Transverse colon (tissue), 4 donors: ENCODE measurements around the gene GABRA6.

Experiments used
- CTCF ChIP-seq, 5 experiments: fragments of 200-600 bp in 3 of 5; fragments of 450-650 bp in 2 of 5; sonication (generic) in 3 of 5; IDR thresholded peaks; 1 replicate in 2 of 5; 2 replicates in 3 of 5; pipeline ENCODE4 v1.5.1; 2016 to 2017; ENCODE audit warnings: antibody characterized with exemption in 5 of 5, inconsistent platforms in 3 of 5, mild to moderate bottlenecking in 2 of 5, moderate library complexity in 1 of 5
- EP300 ChIP-seq: sonication (generic); formaldehyde crosslinking; IDR thresholded peaks from one replicate; pipeline ENCODE4 v1.6.1; 2017; ENCODE audit warnings: antibody characterized with exemption, low read depth
- POLR2AphosphoS5 ChIP-seq, 3 donors: sonication (generic); formaldehyde crosslinking; IDR thresholded peaks; one replicate each; pipeline ENCODE4 v1.6.1; 2016; ENCODE audit warnings: antibody characterized with exemption in 3 of 3

DNA sequence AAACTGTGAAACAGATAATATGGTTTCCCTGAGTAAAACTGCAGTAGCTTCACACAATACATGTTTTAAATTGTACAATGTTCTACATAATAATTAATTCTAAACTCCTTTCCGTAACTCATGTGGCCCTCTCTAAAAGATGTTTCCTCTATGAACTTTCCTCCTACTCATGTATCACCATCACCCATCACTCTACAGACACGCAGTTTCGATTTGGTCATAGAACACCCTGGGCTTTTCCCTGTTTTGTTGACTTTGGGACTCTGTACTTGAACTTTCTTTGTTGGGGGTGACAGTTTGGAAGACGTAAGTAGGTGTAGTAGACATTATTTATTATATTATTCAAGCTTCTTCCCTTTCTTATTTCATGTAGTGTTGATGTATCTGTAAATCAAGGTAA is 44.1 kb upstream of the GABRA6 start:
- TF ChIP-seq EP300 = no peak
- no peak for TF ChIP-seq POLR2AphosphoS5 (IDR thresholded peaks at IDR 0.05)
- TF ChIP-seq CTCF (IDR thresholded peaks at IDR 0.05) = no peak
